Stimulated activated CD4-positive, alpha-beta T cell treated with anti-CD3 and anti-CD28 coated beads, Interleukin-2, amount 100 ng/mL, for 48 hours (primary cell): Measurements from ENCODE around the gene DUSP7.
A peak's percentile ranks its signal among the peaks of the same experiment; 100 is the strongest.

Experiments used
- DNase-seq, 2 donors: peaks; one replicate each; pipeline ENCODE4 v3.0.0-alpha.2; 2020

Gene DUSP7

GRCh38 chr3:52065264-52065756 lies 8.9 kb upstream of the DUSP7 start:
- DNase-seq = no peak

- DNase-seq = no peak
Observed at GRCh38 chr3:52064561-52064960, 8.2 kb upstream of the DUSP7 start.

GRCh38 chr3:52063026-52063723 lies 6.8 kb upstream of the DUSP7 start:
- no peak for DNase-seq

- no peak for DNase-seq
Observed at GRCh38 chr3:52062505-52062904, 6.1 kb upstream of the DUSP7 start.

GRCh38 chr3:52061121-52061910 lies 4.9 kb upstream of the DUSP7 start:
- DNase-seq = no peak

GRCh38 chr3:52059781-52060180 lies 3.4 kb upstream of the DUSP7 start:
- no peak for DNase-seq

- no peak for DNase-seq
Observed at GRCh38 chr3:52057812-52058495, 1.6 kb upstream of the DUSP7 start.

GRCh38 chr3:52056968-52057811 lies 819 bp upstream of the DUSP7 start:
- DNase-seq = peak; percentile 99

GRCh38 chr3:52055537-52056351 lies 627 bp downstream of the DUSP7 start:
- DNase-seq = peak; percentile 25 to 37

- DNase-seq = peak; percentile 7 to 12
Observed at GRCh38 chr3:52054661-52055511, 1.5 kb downstream of the DUSP7 start.

GRCh38 chr3:52053307-52054304 lies 2.8 kb downstream of the DUSP7 start:
- peak; percentile 19 to 26 for DNase-seq

GRCh38 chr3:52052831-52053306 lies 3.5 kb downstream of the DUSP7 start:
- peak; percentile 21 to 28 for DNase-seq

- DNase-seq = no peak
Observed at GRCh38 chr3:52051444-52051843, 4.9 kb downstream of the DUSP7 start.

- no peak for DNase-seq
Observed at GRCh38 chr3:52050571-52050970, 5.8 kb downstream of the DUSP7 start.

- no peak for DNase-seq
Observed at GRCh38 chr3:52049503-52049902, 6.9 kb downstream of the DUSP7 start.

- no peak for DNase-seq
Observed at GRCh38 chr3:52047295-52047960, 8.9 kb downstream of the DUSP7 start.

GRCh38 chr3:52046902-52047239 lies 9.5 kb downstream of the DUSP7 start:
- no peak for DNase-seq

- no peak for DNase-seq
Observed at GRCh38 chr3:52046186-52046901, 10.0 kb downstream of the DUSP7 start.
